ENCODE results near the gene KIAA1549. TPM values are rescaled to one million over a fixed set of nuclear protein-coding genes. Genes with fewer than 3 reads are reported as not detected.

Gene KIAA1549
- total and polyA plus RNA-seq, 9 of the 15 experiments (the other 6 are each of a cell fraction or from before 2014, with no cell fraction given) = 0.01 to 0.29 (median 0.07) TPM

DNA sequence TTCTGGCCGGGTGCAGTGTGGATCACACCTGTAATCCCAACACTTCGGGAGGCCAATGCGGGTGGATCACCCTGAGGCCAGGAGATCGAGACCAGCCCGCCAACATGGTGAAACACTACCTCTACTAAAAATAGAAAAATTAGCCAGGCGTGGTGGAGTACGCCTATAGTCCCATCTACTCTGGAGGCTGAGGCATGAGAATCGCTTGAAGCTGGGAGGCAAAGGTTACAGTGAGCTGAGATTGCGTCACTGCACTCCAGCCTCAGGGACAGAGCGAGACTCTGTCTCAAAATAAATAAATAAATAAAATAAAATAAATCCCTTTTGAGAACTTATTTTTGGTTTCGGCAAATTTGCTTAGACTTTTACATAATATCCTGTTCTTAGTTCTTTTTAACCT is 151.9 kb downstream of the KIAA1549 start:
- H3K9me3 ChIP-seq (replicated peaks; ENCODE audit: control insufficient read depth, insufficient read depth, low read depth, low read length) = no peaks in the 10 kb centered on the region
- no peak overlapping the region for H3K9ac ChIP-seq (ENCODE audit: insufficient read depth in 1 of 2, low read depth in 2 of 2, low read length in 2 of 2)
- no peaks in the 10 kb centered on the region for H3K79me2 ChIP-seq (ENCODE audit: control insufficient read depth, insufficient read depth, low read length)
- H4K20me1 ChIP-seq (replicated peaks; ENCODE audit: control insufficient read depth, insufficient read depth, low read length) = no peaks in the 10 kb centered on the region; the same call in 1 of the 2 replicates
- intact Hi-C loops (cut with micrococcal nuclease) = no loop called here
- no peak overlapping the region for H3K4me3 ChIP-seq
- DNase-seq (ENCODE audit: extremely low read depth in 1 of 4, low spot score in 3 of 4) (no peak), FAIRE-seq (no peak), ATAC-seq (no peak)
- CTCF ChIA-PET (ENCODE audit: low intra/inter-chr PET ratio) = no interaction called here
- no peaks in the 10 kb centered on the region for H3K9me1 ChIP-seq (ENCODE audit: control insufficient read depth, insufficient read depth, low read length)
- in situ Hi-C loops (cut with MboI) = no loop called here
- no peak overlapping the region for H2AFZ ChIP-seq (ENCODE audit: low read depth, low read length)
- POLR2A ChIA-PET = interaction anchor here (0.6 to 1.7 kb wide), 5 partner anchors 8 to 1132 kb away, joined by 3 to 5 read pairs (median 3); no protein-coding TSS in a partner anchor
- peaks cover 46 to 53% of the 10 kb centered on the region in 2 experiments for H3K27me3 ChIP-seq (ENCODE audit: control insufficient read depth in 2 of 2, insufficient read depth in 2 of 2, low read length in 2 of 2)
- 1% methylated on average over 11 of the region's 11 CpGs for WGBS (ENCODE audit: insufficient coverage, low coverage, missing lambda C conversion rate)
- no peak overlapping the region for H3K4me2 ChIP-seq (ENCODE audit: insufficient read depth, low read length)
- H3K4me1 ChIP-seq (replicated peaks in 1 of 2; ENCODE audit: control insufficient read depth in 2 of 2, insufficient read depth in 2 of 2, low read length in 2 of 2) = no peaks in the 10 kb centered on the region
- H3K36me3 ChIP-seq (ENCODE audit: control insufficient read depth, insufficient read depth, low read length) = no peaks in the 10 kb centered on the region
- H3K27ac ChIP-seq (ENCODE audit: extremely low read depth, low read depth, low read length) = no peak overlapping the region
- BruUV-seq (replicated peaks) = no TSS peak
- TF ChIP-seq SPI1 (IDR thresholded peaks at IDR 0.05; ENCODE audit: borderline replicate concordance, low read depth, low read length) (no peak), NRF1 (conservative IDR thresholded peaks at IDR 0.05 in 1 of 2, IDR thresholded peaks at IDR 0.05 in 1 of 2) (no peak), HNRNPUL1 (IDR thresholded peaks at IDR 0.05; ENCODE audit: low read length) (no peak), YY1 (IDR thresholded peaks at IDR 0.05; ENCODE audit: borderline replicate concordance in 1 of 3, control insufficient read depth in 1 of 3, extremely low read depth in 1 of 3, insufficient read depth in 3 of 3, insufficient read length in 1 of 3, insufficient replicate concordance in 2 of 3, low read depth in 1 of 3, low read length in 2 of 3) (no peak), PTTG1 (tag; IDR thresholded peaks at IDR 0.05; ENCODE audit: low read depth) (no peak), SUPT5H (IDR thresholded peaks at IDR 0.05) (no peak), CEBPG (CRISPR knock-in tag; IDR thresholded peaks at IDR 0.05) (no peak), CEBPG (tag; conservative IDR thresholded peaks at IDR 0.05 in 1 of 2, IDR thresholded peaks at IDR 0.05 in 1 of 2) (peak; percentile 52 to 78; a peak in 3 of 4 replicates), ZNF134 (CRISPR knock-in tag; conservative IDR thresholded peaks at IDR 0.05) (no peak), ETS2 (tag; IDR thresholded peaks at IDR 0.05; ENCODE audit: borderline replicate concordance, poor library complexity, severe bottlenecking) (no peak), RFX7 (CRISPR knock-in tag; IDR thresholded peaks at IDR 0.05) (no peak), CEBPB (tag; IDR thresholded peaks at IDR 0.05) (peak; percentile 66)
- TF ChIP-seq, protein P1, sequence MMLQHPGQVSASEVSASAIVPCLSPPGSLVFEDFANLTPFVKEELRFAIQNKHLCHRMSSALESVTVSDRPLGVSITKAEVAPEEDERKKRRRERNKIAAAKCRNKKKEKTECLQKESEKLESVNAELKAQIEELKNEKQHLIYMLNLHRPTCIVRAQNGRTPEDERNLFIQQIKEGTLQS (IDR thresholded peaks at IDR 0.05) = peak; percentile 64
- TF ChIP-seq, protein P1 (CRISPR knock-in tag; conservative IDR thresholded peaks at IDR 0.05) = no peak
- TF ChIP-seq, protein P2, sequence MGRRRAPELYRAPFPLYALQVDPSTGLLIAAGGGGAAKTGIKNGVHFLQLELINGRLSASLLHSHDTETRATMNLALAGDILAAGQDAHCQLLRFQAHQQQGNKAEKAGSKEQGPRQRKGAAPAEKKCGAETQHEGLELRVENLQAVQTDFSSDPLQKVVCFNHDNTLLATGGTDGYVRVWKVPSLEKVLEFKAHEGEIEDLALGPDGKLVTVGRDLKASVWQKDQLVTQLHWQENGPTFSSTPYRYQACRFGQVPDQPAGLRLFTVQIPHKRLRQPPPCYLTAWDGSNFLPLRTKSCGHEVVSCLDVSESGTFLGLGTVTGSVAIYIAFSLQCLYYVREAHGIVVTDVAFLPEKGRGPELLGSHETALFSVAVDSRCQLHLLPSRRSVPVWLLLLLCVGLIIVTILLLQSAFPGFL (CRISPR knock-in tag; IDR thresholded peaks at IDR 0.05) = no peak
- TF ChIP-seq, protein P3, sequence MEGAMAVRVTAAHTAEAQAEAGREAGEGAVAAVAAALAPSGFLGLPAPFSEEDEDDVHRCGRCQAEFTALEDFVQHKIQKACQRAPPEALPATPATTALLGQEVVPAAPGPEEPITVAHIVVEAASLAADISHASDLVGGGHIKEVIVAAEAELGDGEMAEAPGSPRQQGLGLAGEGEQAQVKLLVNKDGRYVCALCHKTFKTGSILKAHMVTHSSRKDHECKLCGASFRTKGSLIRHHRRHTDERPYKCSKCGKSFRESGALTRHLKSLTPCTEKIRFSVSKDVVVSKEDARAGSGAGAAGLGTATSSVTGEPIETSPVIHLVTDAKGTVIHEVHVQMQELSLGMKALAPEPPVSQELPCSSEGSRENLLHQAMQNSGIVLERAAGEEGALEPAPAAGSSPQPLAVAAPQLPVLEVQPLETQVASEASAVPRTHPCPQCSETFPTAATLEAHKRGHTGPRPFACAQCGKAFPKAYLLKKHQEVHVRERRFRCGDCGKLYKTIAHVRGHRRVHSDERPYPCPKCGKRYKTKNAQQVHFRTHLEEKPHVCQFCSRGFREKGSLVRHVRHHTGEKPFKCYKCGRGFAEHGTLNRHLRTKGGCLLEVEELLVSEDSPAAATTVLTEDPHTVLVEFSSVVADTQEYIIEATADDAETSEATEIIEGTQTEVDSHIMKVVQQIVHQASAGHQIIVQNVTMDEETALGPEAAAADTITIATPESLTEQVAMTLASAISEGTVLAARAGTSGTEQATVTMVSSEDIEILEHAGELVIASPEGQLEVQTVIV (CRISPR knock-in tag; IDR thresholded peaks at IDR 0.05; ENCODE audit: borderline replicate concordance) = no peak
